GM18873 (cell line): ENCODE data around the gene ARSB.
"Not testable (repeated sequence)": the region's sequence is repeated elsewhere in the genome, so short reads cannot be mapped to it uniquely, and the experiment has no call there.

Experiments used
- ATAC-seq: cut with Tn5 transposase; IDR thresholded peaks from one replicate; pipeline ENCODE4 v1.9.1; 2021; ENCODE audit warnings: mild to moderate bottlenecking, moderate library complexity, moderate number of reproducible peaks; ENCODE audit not compliant: unreplicated experiment, low FRiP score

ARSB gene

DNA sequence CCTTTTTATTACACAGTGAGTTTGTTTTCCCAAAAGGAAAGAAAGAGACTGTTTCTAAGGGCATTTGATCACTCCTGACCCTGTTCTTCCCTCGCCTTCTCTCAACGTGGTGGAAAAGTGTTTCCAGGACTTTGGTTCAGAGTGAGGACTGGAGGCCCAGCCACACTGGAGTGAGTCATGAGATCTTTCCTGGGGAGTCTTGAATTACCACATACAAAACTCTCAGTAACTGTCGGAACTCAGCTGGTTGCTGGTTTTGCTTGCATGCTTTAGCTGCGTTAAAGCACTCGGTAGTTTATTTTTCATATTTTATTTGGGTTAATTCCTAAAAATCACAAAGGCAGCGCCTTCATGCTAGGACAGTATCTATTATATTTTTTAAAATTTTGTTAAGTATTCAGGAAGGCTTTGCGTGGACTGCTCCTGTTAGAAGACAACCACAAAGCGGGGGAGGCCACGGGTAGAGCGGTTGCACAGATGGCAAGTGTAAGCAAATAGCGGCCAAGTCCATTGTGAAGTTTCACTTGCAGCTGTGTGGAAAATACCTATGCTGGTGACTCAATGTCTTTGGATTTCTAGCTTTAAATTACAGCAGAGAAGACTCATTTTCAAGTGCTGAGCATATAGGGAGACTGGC lies 77.7 kb downstream of the ARSB start:
- no peak for ATAC-seq

GRCh38 chr5:78905084-78905938 lies 79.8 kb downstream of the ARSB start:
- no peak for ATAC-seq

DNA sequence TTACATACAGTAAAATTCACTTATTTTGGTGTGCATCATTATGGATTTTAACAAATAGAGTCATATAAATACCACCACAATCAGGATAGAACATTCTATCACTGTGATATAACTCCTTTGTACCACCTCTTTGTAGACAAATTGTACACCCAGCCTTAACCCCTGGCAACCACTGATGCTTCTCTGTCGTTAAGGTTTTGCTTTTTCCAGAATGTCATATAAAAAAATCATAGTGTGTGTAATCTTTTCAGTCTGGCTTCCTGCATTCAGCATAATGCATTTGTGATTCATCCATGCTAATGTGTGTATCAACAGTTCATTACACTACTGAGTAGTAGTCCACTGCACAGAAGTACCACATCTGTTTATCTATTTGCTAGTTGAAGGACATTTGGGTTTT lies 81.2 kb downstream of the ARSB start:
- no peak for ATAC-seq

- no peak for ATAC-seq
Observed at GRCh38 chr5:78903353-78903752, 81.8 kb downstream of the ARSB start.

DNA sequence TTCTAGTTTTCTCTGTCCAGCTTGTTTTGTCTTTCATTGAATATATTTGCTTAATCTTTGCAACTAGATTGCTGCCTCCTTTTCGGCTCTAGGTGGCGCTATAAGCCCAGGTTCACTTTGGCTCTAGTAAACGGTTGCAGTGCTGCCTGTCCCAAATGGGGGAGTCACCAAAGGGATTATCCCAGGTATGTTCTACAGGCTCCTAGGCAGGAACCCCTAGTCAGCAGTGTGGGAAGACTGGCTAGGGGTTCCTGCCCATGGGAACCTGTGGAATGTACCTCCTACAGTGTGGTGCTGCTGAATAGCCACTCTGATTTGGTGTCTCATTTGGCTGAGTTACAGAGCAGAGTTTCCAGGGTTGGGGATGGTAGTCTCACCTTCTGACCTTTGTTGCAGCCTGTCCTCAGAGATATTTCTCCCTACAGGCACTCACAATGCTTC lies 85.2 kb downstream of the ARSB start:
- no peak for ATAC-seq

GRCh38 chr5:78896132-78896531 lies 89.0 kb downstream of the ARSB start:
- no peak for ATAC-seq

DNA sequence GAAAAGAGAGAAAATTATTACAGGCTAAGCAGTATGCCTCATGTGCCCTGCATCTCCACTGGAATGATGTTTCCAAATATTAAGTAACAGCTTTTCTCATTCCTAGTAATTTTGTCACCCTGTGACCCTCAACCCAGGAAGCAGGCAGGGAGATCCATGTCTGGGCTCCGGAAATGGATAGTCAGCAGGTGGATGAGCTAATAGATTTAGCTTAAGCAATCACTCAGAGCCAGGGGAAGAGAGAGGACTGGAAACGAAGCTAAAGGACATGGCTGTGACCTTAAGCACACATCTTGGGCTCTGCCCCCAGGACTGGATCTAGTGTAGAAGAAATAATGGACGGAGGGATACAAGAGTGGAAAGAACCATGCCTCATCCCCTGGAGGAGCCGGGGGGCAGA lies 89.5 kb downstream of the ARSB start:
- no peak for ATAC-seq

- no peak for ATAC-seq
Observed at GRCh38 chr5:78893940-78894677, 91.0 kb downstream of the ARSB start.

GRCh38 chr5:78890667-78891379 lies 94.3 kb downstream of the ARSB start:
- ATAC-seq = no peak

- no peak for ATAC-seq
Observed at GRCh38 chr5:78889369-78890140, 95.6 kb downstream of the ARSB start.

GRCh38 chr5:78888580-78889368 lies 96.3 kb downstream of the ARSB start:
- no peak for ATAC-seq

GRCh38 chr5:78887384-78888118 lies 97.6 kb downstream of the ARSB start:
- ATAC-seq = peak; percentile 93

DNA sequence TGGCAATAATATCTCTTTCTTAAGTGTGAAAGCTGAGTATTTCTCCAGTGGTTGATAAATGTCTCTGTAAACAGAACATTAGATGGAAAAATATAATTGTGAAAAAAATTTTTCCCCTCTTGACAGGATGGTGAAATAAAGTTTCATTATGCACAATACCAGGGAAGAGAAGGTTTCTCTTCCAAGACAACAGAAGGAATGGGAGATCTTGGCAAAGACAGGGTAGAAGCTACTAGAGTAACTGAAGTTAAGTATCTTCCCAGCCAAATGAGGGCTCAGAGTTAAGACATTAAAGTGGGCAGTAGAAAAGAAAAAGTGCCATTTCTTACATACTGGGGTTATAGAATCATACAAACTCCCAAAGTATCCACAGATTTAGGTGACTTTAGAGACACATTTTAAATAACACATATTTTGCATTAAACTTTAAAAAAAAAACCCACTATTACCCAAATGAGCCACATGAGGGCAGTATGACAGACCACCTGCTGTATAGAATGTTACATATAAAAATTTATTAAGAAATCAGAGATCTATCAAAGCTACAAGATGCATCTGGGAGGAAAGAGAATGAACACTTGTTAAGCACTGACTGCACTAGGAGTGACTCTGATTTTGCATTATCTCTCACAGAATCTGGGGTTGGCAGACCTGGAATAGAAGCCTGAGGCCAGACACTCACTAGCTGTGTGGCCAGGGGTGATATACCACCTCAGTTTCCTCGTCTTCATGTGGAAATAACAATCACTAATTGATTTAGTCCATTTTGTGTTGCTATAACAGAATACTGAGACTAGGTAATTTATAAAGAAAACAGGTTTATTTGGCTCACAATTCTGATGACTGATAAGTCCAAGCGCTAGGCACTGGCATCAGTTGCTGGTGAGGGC lies 98.5 kb downstream of the ARSB start:
- ATAC-seq = no peak

DNA sequence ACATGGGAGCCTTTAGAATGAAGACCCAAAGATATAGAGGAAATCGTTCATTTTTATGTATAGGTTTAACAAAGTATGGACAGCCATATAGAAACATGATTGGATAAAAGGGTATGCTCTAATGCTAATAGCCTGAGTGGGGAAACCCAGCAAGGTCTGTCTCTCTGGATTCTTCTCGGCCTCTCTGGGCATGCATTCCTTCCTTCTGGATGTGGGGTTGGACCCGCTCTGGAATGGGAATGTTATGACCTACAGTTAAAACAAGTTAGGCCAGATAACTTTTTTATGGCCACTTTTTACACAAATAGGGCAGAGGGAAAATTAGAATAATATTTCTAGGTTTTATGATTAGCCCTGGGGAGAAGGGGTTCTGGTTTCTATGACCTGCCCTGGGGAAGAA lies 103.2 kb downstream of the ARSB start:
- ATAC-seq = no peak

GRCh38 chr5:78879516-78879915 lies 105.6 kb downstream of the ARSB start:
- ATAC-seq = no peak

DNA sequence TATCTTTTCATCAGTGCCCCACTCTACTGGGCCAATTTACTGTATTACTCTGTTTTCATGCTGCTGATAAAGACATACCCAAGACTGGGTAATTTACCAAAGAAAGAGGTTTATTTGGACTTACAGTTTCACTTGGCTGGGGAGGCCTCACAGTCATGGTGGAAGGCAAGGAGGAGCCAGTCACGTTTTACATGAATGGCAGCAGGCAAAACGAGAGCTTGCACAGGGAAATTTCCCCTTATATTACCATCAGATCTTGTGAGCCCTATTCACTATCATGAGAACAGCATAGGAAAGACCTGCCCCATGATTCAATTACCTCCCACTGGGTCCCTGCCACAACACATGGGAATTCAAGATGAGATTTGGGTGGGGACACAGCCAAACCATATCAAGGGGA lies 119.0 kb downstream of the ARSB start:
- not testable (repeated sequence) for ATAC-seq

GRCh38 chr5:78858364-78858763 lies 126.7 kb downstream of the ARSB start:
- no peak for ATAC-seq
